IPS-NIHi7 (cell line): ENCODE results near the gene ABHD4.
"Not testable (repeated sequence)": the region's sequence is repeated elsewhere in the genome, so short reads cannot be mapped to it uniquely, and the experiment has no call there.

Experiments used
- DNase-seq: peaks from one replicate; pipeline ENCODE4 v3.0.0; 2012; ENCODE audit warnings: mixed read lengths; ENCODE audit errors: extremely low spot score

ABHD4 gene

GRCh38 chr14:22561661-22562579 lies 36.2 kb upstream of the ABHD4 start:
- DNase-seq = no peak

GRCh38 chr14:22563987-22564386 lies 34.1 kb upstream of the ABHD4 start:
- DNase-seq = no peak

GRCh38 chr14:22564463-22564862 lies 33.6 kb upstream of the ABHD4 start:
- no peak for DNase-seq

GRCh38 chr14:22565391-22565945 lies 32.6 kb upstream of the ABHD4 start:
- no peak for DNase-seq

GRCh38 chr14:22566266-22566665 lies 31.8 kb upstream of the ABHD4 start:
- DNase-seq = not testable (repeated sequence)

GRCh38 chr14:22566845-22567244 lies 31.3 kb upstream of the ABHD4 start:
- no peak for DNase-seq

- DNase-seq = no peak
These were observed 30.7 kb upstream of the ABHD4 start for GRCh38 chr14:22567437-22567836.

GRCh38 chr14:22569106-22569736 lies 28.9 kb upstream of the ABHD4 start:
- DNase-seq = no peak

- no peak for DNase-seq
These were observed 28.4 kb upstream of the ABHD4 start for GRCh38 chr14:22569737-22570131.

GRCh38 chr14:22570132-22570949 lies 27.8 kb upstream of the ABHD4 start:
- peak; percentile 88 for DNase-seq

GRCh38 chr14:22572562-22573058 lies 25.5 kb upstream of the ABHD4 start:
- no peak for DNase-seq

GRCh38 chr14:22573804-22574203 lies 24.3 kb upstream of the ABHD4 start:
- no peak for DNase-seq

GRCh38 chr14:22577334-22577908 lies 20.7 kb upstream of the ABHD4 start:
- DNase-seq = no peak

- no peak for DNase-seq
These were observed 18.9 kb upstream of the ABHD4 start for GRCh38 chr14:22579236-22579635.

GRCh38 chr14:22579881-22580280 lies 18.2 kb upstream of the ABHD4 start:
- no peak for DNase-seq

- no peak for DNase-seq
These were observed 17.5 kb upstream of the ABHD4 start for GRCh38 chr14:22580625-22581024.

GRCh38 chr14:22583994-22584393 lies 14.1 kb upstream of the ABHD4 start:
- DNase-seq = no peak

GRCh38 chr14:22587247-22587646 lies 10.9 kb upstream of the ABHD4 start:
- DNase-seq = no peak

- not testable (repeated sequence) for DNase-seq
These were observed 10.2 kb upstream of the ABHD4 start for GRCh38 chr14:22587677-22588422.

- no peak for DNase-seq
These were observed 9.5 kb upstream of the ABHD4 start for GRCh38 chr14:22588526-22589095.
